Measurements from ENCODE around the gene STX8.

Gene STX8

GRCh38 chr17:9443811-9444210 lies 131.8 kb downstream of the STX8 start:
- DNase-seq (ENCODE audit: low read depth in 3 of 3) = no peak

- DNase-seq (ENCODE audit: low read depth in 3 of 3) = no peak
Measured at GRCh38 chr17:9439851-9440250, 135.8 kb downstream of the STX8 start.

GRCh38 chr17:9436630-9437029 lies 139.0 kb downstream of the STX8 start:
- DNase-seq (ENCODE audit: low read depth in 3 of 3) = no peak

GRCh38 chr17:9435165-9435564 lies 140.5 kb downstream of the STX8 start:
- DNase-seq (ENCODE audit: low read depth in 3 of 3) = no peak

- DNase-seq (ENCODE audit: low read depth in 3 of 3) = no peak
Measured at GRCh38 chr17:9434642-9435057, 141.0 kb downstream of the STX8 start.

GRCh38 chr17:9432934-9433421 lies 142.6 kb downstream of the STX8 start:
- DNase-seq (ENCODE audit: low read depth in 3 of 3) = no peak

GRCh38 chr17:9432134-9432885 lies 143.3 kb downstream of the STX8 start:
- no peak for DNase-seq (ENCODE audit: low read depth in 3 of 3)

- DNase-seq (ENCODE audit: low read depth in 3 of 3) = no peak
Measured at GRCh38 chr17:9431620-9432019, 144.0 kb downstream of the STX8 start.

- no peak for DNase-seq (ENCODE audit: low read depth in 3 of 3)
Measured at GRCh38 chr17:9427465-9428315, 147.9 kb downstream of the STX8 start.

- no peak for DNase-seq (ENCODE audit: low read depth in 3 of 3)
Measured at GRCh38 chr17:9424071-9424640, 151.5 kb downstream of the STX8 start.

- DNase-seq (ENCODE audit: low read depth in 3 of 3) = no peak
Measured at GRCh38 chr17:9421525-9421924, 154.1 kb downstream of the STX8 start.

- DNase-seq (ENCODE audit: low read depth in 3 of 3) = no peak
Measured at GRCh38 chr17:9419932-9420453, 155.6 kb downstream of the STX8 start.

- no peak for DNase-seq (ENCODE audit: low read depth in 3 of 3)
Measured at GRCh38 chr17:9414471-9414870, 161.1 kb downstream of the STX8 start.

- no peak for DNase-seq (ENCODE audit: low read depth in 3 of 3)
Measured at GRCh38 chr17:9410737-9411136, 164.9 kb downstream of the STX8 start.

- DNase-seq (ENCODE audit: low read depth in 3 of 3) = no peak
Measured at GRCh38 chr17:9410301-9410700, 165.3 kb downstream of the STX8 start.

GRCh38 chr17:9409878-9410277 lies 165.7 kb downstream of the STX8 start:
- DNase-seq (ENCODE audit: low read depth in 3 of 3) = no peak

GRCh38 chr17:9408868-9409829 lies 166.5 kb downstream of the STX8 start:
- no peak for DNase-seq (ENCODE audit: low read depth in 3 of 3)

GRCh38 chr17:9408381-9408780 lies 167.2 kb downstream of the STX8 start:
- DNase-seq (ENCODE audit: low read depth in 3 of 3) = no peak

- no peak for DNase-seq (ENCODE audit: low read depth in 3 of 3)
Measured at GRCh38 chr17:9406046-9406606, 169.5 kb downstream of the STX8 start.

- no peak for DNase-seq (ENCODE audit: low read depth in 3 of 3)
Measured at GRCh38 chr17:9403257-9403656, 172.4 kb downstream of the STX8 start.
